Lower lobe of right lung (tissue), 2 donors: Measurements from ENCODE around the gene GABRR2. TPM values are rescaled to one million over a fixed set of nuclear protein-coding genes. Genes with fewer than 3 reads are reported as not detected.
A peak's percentile ranks its signal among the peaks of the same experiment; 100 is the strongest.
"Not testable (repeated sequence)": the region's sequence is repeated elsewhere in the genome, so short reads cannot be mapped to it uniquely, and the experiment has no call there.

ENCODE experiments used
- ATAC-seq, 2 donors: fragments of 200-7000 bp; cut with Tn5 transposase; one replicate each; pipeline ENCODE4 v1.9.1; 2020 to 2022; ENCODE audit warnings: mild to moderate bottlenecking in 2 of 2, moderate library complexity in 2 of 2
- DNase-seq: peaks from one replicate; pipeline ENCODE4 v3.0.0-alpha.2; 2020
- H3K27ac ChIP-seq: fragments of 200-600 bp; one replicate; pipeline ENCODE4 v1.8.0; 2022
- H3K27me3 ChIP-seq: fragments of 200-600 bp; one replicate; pipeline ENCODE4 v1.8.0; 2022; ENCODE audit warnings: low read depth
- H3K36me3 ChIP-seq: fragments of 200-600 bp; one replicate; pipeline ENCODE4 v1.8.0; 2022; ENCODE audit warnings: mild to moderate bottlenecking
- H3K4me1 ChIP-seq: fragments of 200-600 bp; one replicate; pipeline ENCODE4 v1.8.0; 2022
- H3K4me3 ChIP-seq: fragments of 200-600 bp; one replicate; pipeline ENCODE4 v1.8.0; 2022; ENCODE audit warnings: mild to moderate bottlenecking
- H3K9me3 ChIP-seq: fragments of 200-600 bp; one replicate; pipeline ENCODE4 v1.8.0; 2022
- CTCF ChIP-seq: fragments of 200-600 bp; IDR thresholded peaks from one replicate; pipeline ENCODE4 v1.8.0; 2022; ENCODE audit warnings: antibody characterized with exemption, mild to moderate bottlenecking
- intact Hi-C: fragments of 100-400 bp; cut with DNase I; formaldehyde crosslinking; loops from one replicate; pipeline ENCODE4 v1.11.0; 2022
- total RNA-seq: library from RNA; stranded (reverse); fragmentation: NEBNext Ultra II Directional; extraction: Animal tissue kit (Norgen Biotek cat#: 25700); gene quantifications from one replicate; pipeline ENCODE4 v1.2.1, GENCODE V29; 2021
- donor health status: DM: no; HTN: yes; CAD: no; lungs with severe emphysema.

GABRR2 gene
- total RNA-seq, 1 donor from 2014 or later, result 1.2 TPM

GRCh38 chr6:89297695-89298351 lies 17.3 kb downstream of the GABRR2 start:
- peaks cover 22% of the 10 kb centered on the region for H3K4me1 ChIP-seq
- no peak for DNase-seq
- intact Hi-C loops, result no loop called here

GRCh38 chr6:89295981-89296380 lies 19.1 kb downstream of the GABRR2 start:
- no peak for DNase-seq

More at GRCh38 chr6:89297695-89298351, 17.3 kb downstream of the GABRR2 start:
- Histone ChIP-seq H3K4me3 (no peak overlapping the region), H3K27ac (no peak overlapping the region), H3K9me3 (no peaks in the 10 kb centered on the region), H3K36me3 (no peaks in the 10 kb centered on the region), H3K27me3 (no peaks in the 10 kb centered on the region)
- peak; percentile 60 to 85 for ATAC-seq
- no peak for TF ChIP-seq CTCF

GRCh38 chr6:89295116-89295515 lies 20.0 kb downstream of the GABRR2 start:
- DNase-seq, H3K4me3 ChIP-seq, intact Hi-C loops, H3K9me3 ChIP-seq, ATAC-seq, H3K27ac ChIP-seq, H3K27me3 ChIP-seq, H3K36me3 ChIP-seq: not testable (repeated sequence)
- peaks cover 22% of the 10 kb centered on the region for H3K4me1 ChIP-seq

More at GRCh38 chr6:89295981-89296380, 19.1 kb downstream of the GABRR2 start:
- Histone ChIP-seq H3K36me3 (no peaks in the 10 kb centered on the region), H3K4me1 (peaks cover 22% of the 10 kb centered on the region), H3K27ac (no peak overlapping the region), H3K27me3 (no peaks in the 10 kb centered on the region), H3K4me3 (no peak overlapping the region), H3K9me3 (no peaks in the 10 kb centered on the region)
- no peak for ATAC-seq
- intact Hi-C loops, result no loop called here
- no peak for TF ChIP-seq CTCF

- no peak for DNase-seq
- no peak for ATAC-seq
- TF ChIP-seq CTCF, result no peak
Observed at GRCh38 chr6:89291256-89291819, 23.8 kb downstream of the GABRR2 start.

GRCh38 chr6:89290401-89291155 lies 24.5 kb downstream of the GABRR2 start:
- no peaks in the 10 kb centered on the region for H3K36me3 ChIP-seq
- H3K27ac ChIP-seq, result no peak overlapping the region
- H3K4me1 ChIP-seq, result no peaks in the 10 kb centered on the region
- H3K4me3 ChIP-seq, result no peak overlapping the region
- H3K27me3 ChIP-seq, result no peaks in the 10 kb centered on the region
- no peaks in the 10 kb centered on the region for H3K9me3 ChIP-seq
- intact Hi-C loops, result no loop called here
- DNase-seq (no peak), ATAC-seq (no peak)
- TF ChIP-seq CTCF, result no peak

More at GRCh38 chr6:89291256-89291819, 23.8 kb downstream of the GABRR2 start:
- Histone ChIP-seq H3K9me3 (no peaks in the 10 kb centered on the region), H3K36me3 (no peaks in the 10 kb centered on the region), H3K4me3 (no peak overlapping the region), H3K27me3 (no peaks in the 10 kb centered on the region), H3K4me1 (no peaks in the 10 kb centered on the region), H3K27ac (no peak overlapping the region)
- intact Hi-C loops, result no loop called here

GRCh38 chr6:89289710-89290109 lies 25.4 kb downstream of the GABRR2 start:
- Histone ChIP-seq H3K27me3 (no peaks in the 10 kb centered on the region), H3K27ac (no peak overlapping the region), H3K4me1 (no peaks in the 10 kb centered on the region), H3K36me3 (no peaks in the 10 kb centered on the region), H3K9me3 (no peaks in the 10 kb centered on the region), H3K4me3 (no peak overlapping the region)
- intact Hi-C loops, result no loop called here
- TF ChIP-seq CTCF, result no peak
- DNase-seq (no peak), ATAC-seq (no peak)
